GM19397 (cell line): Measurements from ENCODE around the gene CCDC142.

Experiments used
- ATAC-seq: cut with Tn5 transposase; IDR thresholded peaks from one replicate; pipeline ENCODE4 v1.9.1; 2021; ENCODE audit warnings: mild to moderate bottlenecking, moderate library complexity; ENCODE audit not compliant: unreplicated experiment

CCDC142 gene, protein sequence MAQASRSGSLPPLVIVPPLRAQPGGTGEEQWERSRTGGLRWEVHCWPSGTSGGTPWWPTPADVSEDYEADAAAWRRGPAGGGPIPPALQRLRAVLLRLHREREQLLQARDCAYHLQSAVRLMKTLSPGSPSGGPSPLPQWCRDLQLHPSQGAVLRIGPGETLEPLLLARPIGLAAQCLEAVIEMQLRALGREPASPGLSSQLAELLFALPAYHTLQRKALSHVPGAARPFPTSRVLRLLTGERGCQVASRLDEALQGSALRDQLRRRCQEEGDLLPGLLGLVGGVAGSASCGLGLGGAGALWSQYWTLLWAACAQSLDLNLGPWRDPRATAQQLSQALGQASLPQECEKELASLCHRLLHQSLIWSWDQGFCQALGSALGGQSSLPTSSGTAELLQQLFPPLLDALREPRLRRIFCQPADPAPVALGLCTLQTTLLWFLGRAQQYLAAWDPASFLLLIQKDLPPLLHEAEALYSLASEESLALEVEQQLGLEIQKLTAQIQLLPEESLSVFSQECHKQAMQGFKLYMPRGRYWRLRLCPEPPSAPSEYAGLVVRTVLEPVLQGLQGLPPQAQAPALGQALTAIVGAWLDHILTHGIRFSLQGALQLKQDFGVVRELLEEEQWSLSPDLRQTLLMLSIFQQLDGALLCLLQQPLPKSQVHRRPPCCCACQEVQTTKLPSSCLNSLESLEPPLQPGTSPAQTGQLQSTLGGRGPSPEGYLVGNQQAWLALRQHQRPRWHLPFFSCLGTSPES

GRCh38 chr2:74482801-74483674 lies at the start of gene CCDC142, which contains the start of gene TTC31:
Gene CCDC142, minus strand, starts transcription at chr2:74482998. Its CDS starts 161 bp downstream, at chr2:74482837.
Gene TTC31, plus strand, starts transcription at chr2:74483081. Its CDS starts 15 bp downstream, at chr2:74483096.
- peak; percentile 83 for ATAC-seq

DNA sequence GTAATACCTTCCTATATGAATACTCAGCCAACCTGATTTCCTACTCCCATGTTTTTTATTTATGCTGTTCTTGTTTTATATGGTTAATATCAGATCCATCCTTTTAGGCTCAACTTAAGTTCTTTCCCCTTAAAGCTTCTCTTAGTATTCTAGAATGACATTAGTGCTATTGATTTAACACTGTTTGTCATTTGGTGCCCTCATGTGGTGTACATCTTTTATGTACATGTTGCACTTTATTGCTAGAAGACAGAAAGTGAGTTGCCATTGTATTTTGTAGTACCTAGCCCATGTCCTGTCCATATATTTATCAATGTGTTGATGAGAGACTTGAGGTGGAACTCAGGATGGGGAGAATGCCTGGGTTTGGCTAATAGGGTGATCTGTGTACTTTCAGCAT lies 49.4 kb upstream of the CCDC142 start:
- ATAC-seq, result no peak

- ATAC-seq, result no peak
Observed at GRCh38 chr2:74531666-74532065, 48.9 kb upstream of the CCDC142 start.

DNA sequence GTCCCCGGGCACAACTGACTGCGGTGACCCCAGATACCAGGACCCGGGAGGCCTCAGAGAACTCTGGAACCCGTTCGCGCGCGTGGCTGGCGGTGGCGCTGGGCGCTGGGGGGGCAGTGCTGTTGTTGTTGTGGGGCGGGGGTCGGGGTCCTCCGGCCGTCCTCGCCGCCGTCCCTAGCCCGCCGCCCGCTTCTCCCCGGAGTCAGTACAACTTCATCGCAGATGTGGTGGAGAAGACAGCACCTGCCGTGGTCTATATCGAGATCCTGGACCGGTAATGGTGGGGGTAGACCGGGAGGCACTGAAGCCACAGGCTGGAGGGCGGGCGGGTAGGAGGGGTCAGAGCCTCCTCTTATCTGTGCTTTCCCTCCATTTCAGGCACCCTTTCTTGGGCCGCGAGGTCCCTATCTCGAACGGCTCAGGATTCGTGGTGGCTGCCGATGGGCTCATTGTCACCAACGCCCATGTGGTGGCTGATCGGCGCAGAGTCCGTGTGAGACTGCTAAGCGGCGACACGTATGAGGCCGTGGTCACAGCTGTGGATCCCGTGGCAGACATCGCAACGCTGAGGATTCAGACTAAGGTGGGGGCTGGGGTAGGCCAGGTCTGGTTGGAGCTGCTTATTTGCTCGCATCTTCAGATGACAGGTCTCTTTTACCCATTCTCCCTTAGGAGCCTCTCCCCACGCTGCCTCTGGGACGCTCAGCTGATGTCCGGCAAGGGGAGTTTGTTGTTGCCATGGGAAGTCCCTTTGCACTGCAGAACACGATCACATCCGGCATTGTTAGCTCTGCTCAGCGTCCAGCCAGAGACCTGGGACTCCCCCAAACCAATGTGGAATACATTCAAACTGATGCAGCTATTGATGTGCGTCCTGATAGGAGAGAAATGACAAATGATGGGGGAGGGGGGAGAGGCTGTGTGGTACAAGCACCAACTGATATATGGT lies 47.7 kb upstream of the CCDC142 start:
- ATAC-seq, result peak; percentile 30

DNA sequence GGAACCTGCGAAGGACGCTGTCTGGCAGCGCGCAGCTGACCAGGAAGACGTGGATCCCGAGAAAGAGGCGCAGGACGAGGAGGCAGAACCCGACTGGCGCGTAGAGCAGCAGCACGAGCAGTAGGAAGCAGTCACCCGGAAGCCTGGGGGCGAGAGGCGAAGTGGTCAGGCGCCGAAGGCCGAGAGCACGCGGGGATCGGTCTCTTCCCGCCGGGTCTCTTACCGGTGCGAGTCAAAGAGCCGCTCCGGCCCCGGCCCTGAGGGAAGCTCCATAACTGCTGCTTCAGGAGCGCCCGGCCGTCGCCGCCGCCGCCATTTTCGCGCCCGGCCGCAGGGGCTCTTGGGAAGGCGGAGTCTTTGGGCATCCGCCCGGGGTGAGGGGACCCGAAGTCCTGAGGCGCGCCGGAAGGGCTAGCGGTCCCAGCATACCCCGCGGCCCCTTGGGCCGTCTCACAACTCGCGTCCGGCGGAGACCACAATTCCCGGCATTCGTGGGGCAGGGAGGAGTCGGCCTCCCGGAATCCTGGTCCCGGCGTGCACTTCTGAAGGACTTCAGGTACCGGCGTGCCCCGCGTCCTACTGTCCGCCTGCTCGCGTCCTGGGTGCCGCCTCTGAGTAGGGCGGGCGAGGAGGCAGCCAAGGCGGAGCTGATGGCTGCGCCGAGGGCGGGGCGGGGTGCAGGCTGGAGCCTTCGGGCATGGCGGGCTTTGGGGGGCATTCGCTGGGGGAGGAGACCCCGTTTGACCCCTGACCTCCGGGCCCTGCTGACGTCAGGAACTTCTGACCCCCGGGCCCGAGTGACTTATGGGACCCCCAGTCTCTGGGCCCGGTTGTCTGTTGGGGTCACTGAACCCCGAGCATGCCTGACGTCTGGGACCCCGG lies 46.8 kb upstream of the CCDC142 start, which contains the start of the genes AUP1 and HTRA2:
Gene AUP1, minus strand, starts transcription at position 350 of the 882 bp plus-strand sequence. Its CDS starts 77 bp downstream, at position 273.
Gene HTRA2, plus strand, starts transcription at position 577 of the 882 bp plus-strand sequence. Its CDS starts 74 bp downstream, at position 651.
- peak; percentile 80 for ATAC-seq

- peak; percentile 6 for ATAC-seq
Observed at GRCh38 chr2:74528600-74529356, 46.0 kb upstream of the CCDC142 start.

GRCh38 chr2:74527741-74528140 lies 44.9 kb upstream of the CCDC142 start:
- ATAC-seq, result no peak

- no peak for ATAC-seq
Observed at GRCh38 chr2:74526649-74527230, 43.9 kb upstream of the CCDC142 start.

GRCh38 chr2:74525717-74526648 lies 43.2 kb upstream of the CCDC142 start, which contains the start of gene DQX1:
Gene DQX1, minus strand, starts transcription at chr2:74526231. Its CDS starts 502 bp downstream, at chr2:74525729.
- ATAC-seq, result no peak

GRCh38 chr2:74524955-74525716 lies 42.3 kb upstream of the CCDC142 start:
- ATAC-seq, result no peak

GRCh38 chr2:74524005-74524404 lies 41.2 kb upstream of the CCDC142 start:
- ATAC-seq, result no peak

GRCh38 chr2:74522516-74522915 lies 39.7 kb upstream of the CCDC142 start:
- ATAC-seq, result no peak

- no peak for ATAC-seq
Observed at GRCh38 chr2:74516650-74517049, 33.9 kb upstream of the CCDC142 start.

- peak; percentile 68 for ATAC-seq
Observed at GRCh38 chr2:74515981-74516633, 33.3 kb upstream of the CCDC142 start.
